B cell (primary cell): ENCODE results near the gene KRTAP9-2. TPM values are rescaled to one million over a fixed set of nuclear protein-coding genes. Genes with fewer than 3 reads are reported as not detected.
"Not testable (repeated sequence)": the region's sequence is repeated elsewhere in the genome, so short reads cannot be mapped to it uniquely, and the experiment has no call there.

Source experiments
- ATAC-seq: fragments of 200-7000 bp; cut with Tn5 transposase; one replicate; pipeline ENCODE4 v1.10.0; 2021; ENCODE audit warnings: low read depth, mild to moderate bottlenecking, moderate number of reproducible peaks, moderate library complexity
- CTCF ChIA-PET: fragments of 350-600 bp; sonication (Branson Sonifier 250); formaldehyde crosslinking; loops from one replicate; lab custom pipeline; 2021; ENCODE audit warnings: antibody characterized with exemption, inconsistent platforms; lab: Charles Lee
- POLR2A ChIA-PET: fragments of 350-600 bp; sonication (Branson Sonifier 250); formaldehyde crosslinking; loops from one replicate; lab custom pipeline; 2021; ENCODE audit warnings: antibody characterized with exemption; lab: Charles Lee
- DNase-seq: peaks from one replicate; pipeline ENCODE4 v3.0.0; 2013
- H2AFZ ChIP-seq: 2 replicates; pipeline ENCODE4 v1.6.1; 2012; ENCODE audit warnings: mild to moderate bottlenecking, low read depth, low read length; ENCODE audit not compliant: insufficient read depth, poor library complexity, severe bottlenecking
- H3K27ac ChIP-seq, 2 donors: 1 replicate in 1 of 2; 2 replicates in 1 of 2; pipeline ENCODE4 v1.5.1; 2012 to 2013; ENCODE audit warnings: low read length in 2 of 2, mild to moderate bottlenecking in 2 of 2, moderate library complexity in 1 of 2
- H3K27me3 ChIP-seq, 4 experiments: fragments of 200-600 bp in 1 of 4; sonication (generic) in 1 of 4; replicated peaks in 1 of 4; 1 replicate in 2 of 4; 2 replicates in 2 of 4; pipeline versions ENCODE4 v1.6.1 to v1.7.0; 2013 to 2016; ENCODE audit warnings: low read length in 3 of 4, mild to moderate bottlenecking in 2 of 4, mixed read lengths in 1 of 4, moderate library complexity in 1 of 4; ENCODE audit not compliant: insufficient read depth in 4 of 4, control insufficient read depth in 3 of 4; ENCODE audit errors: control extremely low read depth in 1 of 4
- H3K36me3 ChIP-seq, 2 experiments: replicated peaks in 1 of 2; 1 replicate in 1 of 2; 2 replicates in 1 of 2; pipeline versions ENCODE4 v1.6.1 to v1.7.1; 2013; ENCODE audit warnings: low read length in 1 of 2; ENCODE audit not compliant: insufficient read depth in 2 of 2, control insufficient read depth in 1 of 2; ENCODE audit errors: control extremely low read depth in 1 of 2, extremely low read depth in 1 of 2
- H3K4me1 ChIP-seq, 2 donors: fragments of 200-600 bp in 1 of 2; sonication (generic) in 1 of 2; 1 replicate in 1 of 2; 2 replicates in 1 of 2; pipeline versions ENCODE4 v1.5.1 to v1.6.1; 2013 to 2017; ENCODE audit warnings: low read length in 2 of 2; ENCODE audit not compliant: control insufficient read depth in 2 of 2, insufficient read depth in 2 of 2
- H3K4me2 ChIP-seq: replicated peaks from 2 replicates; pipeline ENCODE3; 2012; ENCODE audit warnings: mild to moderate bottlenecking, low read depth, low read length; ENCODE audit not compliant: poor library complexity, severe bottlenecking
- H3K4me3 ChIP-seq, 5 experiments: fragments of 200-600 bp in 1 of 5; sonication (generic) in 1 of 5; 1 replicate in 3 of 5; 2 replicates in 2 of 5; pipeline versions ENCODE4 v1.5.1 to v1.7.0; 2011 to 2016; ENCODE audit warnings: low read length in 4 of 5, mild to moderate bottlenecking in 4 of 5, low read depth in 2 of 5, control low read depth in 1 of 5, moderate library complexity in 1 of 5; ENCODE audit not compliant: insufficient read depth in 1 of 5; ENCODE audit errors: control extremely low read depth in 1 of 5, extremely low read depth in 1 of 5
- H3K79me2 ChIP-seq: fragments of 200-600 bp; sonication (generic); one replicate; pipeline ENCODE4 v1.6.0; 2016; ENCODE audit warnings: low read length; ENCODE audit not compliant: control insufficient read depth, insufficient read depth
- H3K9ac ChIP-seq: fragments of 200-600 bp; sonication (generic); 2 replicates; pipeline ENCODE4 v1.6.1; 2017; ENCODE audit warnings: mild to moderate bottlenecking, low read length, moderate library complexity
- H3K9me3 ChIP-seq, 3 donors: one replicate each; pipeline versions ENCODE4 v1.6.1 to v1.7.1; 2013; ENCODE audit warnings: low read length in 2 of 3; ENCODE audit not compliant: control insufficient read depth in 2 of 3, insufficient read depth in 1 of 3; ENCODE audit errors: control extremely low read depth in 1 of 3
- H4K20me1 ChIP-seq: 2 replicates; pipeline ENCODE4 v1.6.0; 2012; ENCODE audit warnings: mild to moderate bottlenecking, low read length; ENCODE audit not compliant: insufficient read depth, control insufficient read depth, poor library complexity, severe bottlenecking
- H3K27ac Mint-ChIP-seq: one replicate; pipeline ENCODE4 v1.8.0; 2021; ENCODE audit warnings: mixed read lengths
- H3K27me3 Mint-ChIP-seq: one replicate; pipeline ENCODE4 v1.8.0; 2021; ENCODE audit warnings: mixed read lengths
- H3K4me1 Mint-ChIP-seq: one replicate; pipeline ENCODE4 v1.8.0; 2021; ENCODE audit warnings: mixed read lengths
- H3K4me3 Mint-ChIP-seq: one replicate; pipeline ENCODE4 v1.8.0; 2021; ENCODE audit warnings: mixed read lengths
- H3K9me3 Mint-ChIP-seq: one replicate; pipeline ENCODE4 v1.8.0; 2022; ENCODE audit warnings: mixed read lengths; ENCODE audit not compliant: insufficient read depth
- WGBS: methylation state at CpG from one replicate; pipeline ENCODE4 v1.1.5; 2013; ENCODE audit warnings: missing lambda C conversion rate; ENCODE audit not compliant: insufficient coverage; 5-methylcytosine and 5-hydroxymethylcytosine counted together
- intact Hi-C: fragments of 100-400 bp; cut with micrococcal nuclease; formaldehyde crosslinking; loops from one replicate; pipeline ENCODE4 v1.10.0; 2022
- polyA plus RNA-seq: library from polyadenylated mRNA; depleted of rRNA; stranded (reverse); fragments of >200 nt; gene quantifications from 2 replicates; pipeline ENCODE4 v1.2.3, GENCODE V29; 2012
- total RNA-seq, 2 donors: library from RNA; stranded (reverse); fragments of 120-200 nt in 1 of 2; gene quantifications; 1 replicate in 1 of 2; 2 replicates in 1 of 2; pipeline versions ENCODE4 v1.2.3 to v1.2.4, GENCODE V29; 2013 to 2022

The KRTAP9-2 gene
- total and polyA plus RNA-seq, 2 donors (not counting 1 experiment from before 2014, with no cell fraction given), result not detected

- H3K79me2 ChIP-seq, H3K9ac ChIP-seq, H3K4me3 ChIP-seq, POLR2A ChIA-PET, H3K27ac Mint-ChIP-seq, H3K27me3 ChIP-seq, H3K4me1 ChIP-seq, intact Hi-C loops, H3K36me3 ChIP-seq, H3K27ac ChIP-seq, H2AFZ ChIP-seq, H3K9me3 ChIP-seq, CTCF ChIA-PET, H4K20me1 ChIP-seq, H3K4me3 Mint-ChIP-seq, H3K4me1 Mint-ChIP-seq, ATAC-seq, H3K4me2 ChIP-seq, H3K9me3 Mint-ChIP-seq: not testable (repeated sequence)
- 93% methylated on average over 1 of the region's 2 CpGs for WGBS
- peak; percentile 2 for DNase-seq
- peaks cover 31% of the 10 kb centered on the region for H3K27me3 Mint-ChIP-seq
These were observed 20.7 kb downstream of the KRTAP9-2 start for GRCh38 chr17:41246995-41247787.

GRCh38 chr17:41249637-41250240 lies 23.3 kb downstream of the KRTAP9-2 start, which contains the start of gene KRTAP9-4:
Gene KRTAP9-4 (plus strand): TSS chr17:41249687. CDS start chr17:41249721, 34 bp downstream.
- H4K20me1 ChIP-seq, H3K4me1 ChIP-seq, H3K4me2 ChIP-seq, ATAC-seq, H3K27ac ChIP-seq, POLR2A ChIA-PET, H3K4me3 Mint-ChIP-seq, H3K9me3 ChIP-seq, CTCF ChIA-PET, H3K4me3 ChIP-seq, intact Hi-C loops, H3K27ac Mint-ChIP-seq, H2AFZ ChIP-seq, H3K27me3 ChIP-seq, H3K4me1 Mint-ChIP-seq, H3K9me3 Mint-ChIP-seq, H3K9ac ChIP-seq, H3K36me3 ChIP-seq, H3K79me2 ChIP-seq: not testable (repeated sequence)
- peak; percentile 1 for DNase-seq
- peaks cover 28% of the 10 kb centered on the region for H3K27me3 Mint-ChIP-seq
- WGBS, result 53% methylated on average over 2 of the region's 2 CpGs
